NCI-H82 treated with DMSO at 0.1 percent for 48 hours (cell line): ENCODE data around the gene ABCA9.
"Not testable (repeated sequence)": the region's sequence is repeated elsewhere in the genome, so short reads cannot be mapped to it uniquely, and the experiment has no call there.

ENCODE experiments used
- DNase-seq: peaks from one replicate; lab custom pipeline; 2025; ENCODE audit not compliant: unreplicated experiment; lab: John Stamatoyannopoulos, UW

The ABCA9 gene, protein sequence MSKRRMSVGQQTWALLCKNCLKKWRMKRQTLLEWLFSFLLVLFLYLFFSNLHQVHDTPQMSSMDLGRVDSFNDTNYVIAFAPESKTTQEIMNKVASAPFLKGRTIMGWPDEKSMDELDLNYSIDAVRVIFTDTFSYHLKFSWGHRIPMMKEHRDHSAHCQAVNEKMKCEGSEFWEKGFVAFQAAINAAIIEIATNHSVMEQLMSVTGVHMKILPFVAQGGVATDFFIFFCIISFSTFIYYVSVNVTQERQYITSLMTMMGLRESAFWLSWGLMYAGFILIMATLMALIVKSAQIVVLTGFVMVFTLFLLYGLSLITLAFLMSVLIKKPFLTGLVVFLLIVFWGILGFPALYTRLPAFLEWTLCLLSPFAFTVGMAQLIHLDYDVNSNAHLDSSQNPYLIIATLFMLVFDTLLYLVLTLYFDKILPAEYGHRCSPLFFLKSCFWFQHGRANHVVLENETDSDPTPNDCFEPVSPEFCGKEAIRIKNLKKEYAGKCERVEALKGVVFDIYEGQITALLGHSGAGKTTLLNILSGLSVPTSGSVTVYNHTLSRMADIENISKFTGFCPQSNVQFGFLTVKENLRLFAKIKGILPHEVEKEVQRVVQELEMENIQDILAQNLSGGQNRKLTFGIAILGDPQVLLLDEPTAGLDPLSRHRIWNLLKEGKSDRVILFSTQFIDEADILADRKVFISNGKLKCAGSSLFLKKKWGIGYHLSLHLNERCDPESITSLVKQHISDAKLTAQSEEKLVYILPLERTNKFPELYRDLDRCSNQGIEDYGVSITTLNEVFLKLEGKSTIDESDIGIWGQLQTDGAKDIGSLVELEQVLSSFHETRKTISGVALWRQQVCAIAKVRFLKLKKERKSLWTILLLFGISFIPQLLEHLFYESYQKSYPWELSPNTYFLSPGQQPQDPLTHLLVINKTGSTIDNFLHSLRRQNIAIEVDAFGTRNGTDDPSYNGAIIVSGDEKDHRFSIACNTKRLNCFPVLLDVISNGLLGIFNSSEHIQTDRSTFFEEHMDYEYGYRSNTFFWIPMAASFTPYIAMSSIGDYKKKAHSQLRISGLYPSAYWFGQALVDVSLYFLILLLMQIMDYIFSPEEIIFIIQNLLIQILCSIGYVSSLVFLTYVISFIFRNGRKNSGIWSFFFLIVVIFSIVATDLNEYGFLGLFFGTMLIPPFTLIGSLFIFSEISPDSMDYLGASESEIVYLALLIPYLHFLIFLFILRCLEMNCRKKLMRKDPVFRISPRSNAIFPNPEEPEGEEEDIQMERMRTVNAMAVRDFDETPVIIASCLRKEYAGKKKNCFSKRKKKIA (N-terminal part only)

DNA sequence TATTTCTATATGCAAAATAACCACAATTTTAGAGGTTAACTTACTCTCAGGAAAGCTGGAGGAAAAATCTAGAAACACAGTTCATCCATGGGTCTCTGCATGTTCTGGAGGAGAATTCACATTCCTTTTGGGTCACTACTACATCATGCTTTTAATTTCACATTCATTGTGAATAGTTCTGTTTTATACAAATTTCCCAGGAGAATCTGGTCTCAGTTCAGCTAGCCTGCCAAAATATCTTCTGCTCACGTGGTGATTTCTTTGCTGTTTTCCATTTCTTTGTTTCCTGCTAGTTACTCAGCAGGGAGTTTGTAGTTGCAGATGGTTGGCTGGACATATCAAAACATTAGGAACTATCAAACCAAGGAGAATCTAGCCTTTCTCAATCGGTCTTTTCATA, at the start of gene ABCA9:
TSS of gene ABCA9 (minus strand) at position 106 of the 400 bp plus-strand sequence. CDS start 9,801 bp downstream, outside the sequence.
- DNase-seq, result no peak

DNA sequence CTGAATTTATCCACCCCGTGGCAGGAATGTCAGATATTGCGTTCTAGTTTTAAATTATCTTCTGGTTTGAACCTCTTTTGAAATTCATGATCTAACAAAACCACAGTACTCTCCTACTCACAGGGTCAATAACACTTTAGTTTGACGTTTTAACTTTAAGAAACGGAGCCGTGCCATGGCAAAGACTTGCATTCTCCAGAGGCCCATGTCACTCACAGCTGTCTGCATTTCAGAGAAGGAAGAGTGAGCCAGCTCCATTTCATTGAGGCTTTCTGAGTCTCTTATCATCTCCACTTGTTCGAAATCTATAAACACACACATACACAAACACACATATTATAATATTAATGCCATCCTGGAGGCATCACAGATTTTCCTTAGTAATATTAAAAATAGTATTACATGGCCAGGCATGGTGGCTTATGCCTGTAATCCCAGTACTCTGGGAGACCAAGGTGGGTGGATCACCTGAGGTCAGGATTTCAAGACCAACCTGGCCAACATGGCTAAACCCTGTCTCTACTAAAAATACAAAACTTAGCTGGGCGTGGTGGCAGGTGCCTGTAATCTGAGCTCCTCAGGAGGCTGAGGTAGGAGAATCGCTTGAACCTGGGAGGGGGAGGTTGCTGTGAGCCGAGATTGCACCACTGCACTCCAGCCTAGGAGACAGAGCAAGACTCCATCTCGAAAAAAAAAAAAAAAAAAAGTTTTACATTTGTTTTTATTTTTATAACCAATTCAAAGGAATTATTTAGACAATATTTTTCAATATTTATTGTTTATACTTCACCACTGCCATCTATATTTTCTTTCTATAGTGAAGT, 45.4 kb upstream of the ABCA9 start:
- no peak for DNase-seq

DNA sequence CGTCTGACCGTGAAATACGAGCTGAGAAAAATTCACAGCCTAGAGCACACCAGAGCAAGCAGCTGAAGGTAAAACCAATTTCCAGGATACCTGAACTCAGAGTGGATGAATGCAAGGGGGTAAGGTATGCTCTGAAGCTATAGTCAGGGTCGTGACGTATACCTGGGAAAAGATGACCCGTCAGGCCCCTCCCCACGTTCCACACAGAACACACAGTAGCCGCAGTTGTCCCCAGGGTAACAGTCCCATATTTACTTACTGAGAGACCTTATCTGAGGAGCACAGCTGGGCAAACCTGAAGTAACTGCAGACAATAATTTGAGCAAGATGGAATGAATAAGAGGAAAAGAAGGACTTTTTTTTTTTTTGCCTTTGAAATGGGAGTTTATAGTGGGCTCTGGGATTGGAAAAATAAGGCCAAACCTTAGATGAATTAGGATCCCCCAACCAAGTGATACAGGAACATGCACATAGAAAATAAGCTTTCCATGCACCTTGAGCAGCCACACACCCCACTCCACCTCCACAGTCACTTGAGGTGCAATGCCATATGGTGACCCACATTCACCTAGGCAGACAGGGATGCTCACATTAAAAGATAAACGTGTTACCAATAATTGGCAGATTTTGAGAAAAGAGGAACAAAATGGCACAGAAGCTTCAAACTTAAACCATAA, 43.0 kb upstream of the ABCA9 start:
- DNase-seq, result no peak

DNA sequence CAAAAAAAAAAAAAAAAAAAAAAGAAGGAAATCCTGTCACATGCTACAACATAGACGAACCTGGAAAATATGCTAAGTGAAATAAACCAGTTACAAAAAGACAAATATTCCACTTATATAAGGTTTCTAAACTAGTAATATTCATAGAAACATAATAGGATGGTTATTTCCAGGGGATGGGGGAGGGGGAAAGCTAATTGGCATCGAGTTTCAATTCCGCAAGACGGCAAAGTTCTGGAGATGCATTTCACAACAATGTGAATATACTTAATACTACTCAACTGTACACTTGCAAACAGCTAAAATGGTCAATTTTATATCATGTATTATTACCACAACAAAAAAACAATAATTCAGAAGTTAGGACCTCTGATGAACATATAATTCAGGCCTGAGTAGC, 37.9 kb upstream of the ABCA9 start:
- no peak for DNase-seq

DNA sequence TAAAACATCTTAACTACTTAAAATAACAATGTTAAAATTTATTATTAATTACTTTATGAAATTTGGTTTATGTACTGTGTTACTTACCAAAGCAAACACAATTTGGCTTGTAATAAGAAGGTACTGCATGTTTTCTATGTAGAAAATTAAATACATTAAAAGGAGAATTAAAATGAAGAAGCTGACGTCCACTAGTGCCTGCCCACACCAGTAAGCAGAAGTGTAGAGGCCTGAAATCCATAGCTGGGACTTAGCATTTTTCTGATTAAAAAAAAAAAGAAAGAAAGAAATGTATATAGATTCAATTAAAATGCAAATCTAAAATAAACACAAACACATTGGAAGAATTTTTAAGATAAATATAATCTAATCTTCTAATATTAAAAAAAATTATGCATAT, 35.8 kb upstream of the ABCA9 start:
- no peak for DNase-seq

DNA sequence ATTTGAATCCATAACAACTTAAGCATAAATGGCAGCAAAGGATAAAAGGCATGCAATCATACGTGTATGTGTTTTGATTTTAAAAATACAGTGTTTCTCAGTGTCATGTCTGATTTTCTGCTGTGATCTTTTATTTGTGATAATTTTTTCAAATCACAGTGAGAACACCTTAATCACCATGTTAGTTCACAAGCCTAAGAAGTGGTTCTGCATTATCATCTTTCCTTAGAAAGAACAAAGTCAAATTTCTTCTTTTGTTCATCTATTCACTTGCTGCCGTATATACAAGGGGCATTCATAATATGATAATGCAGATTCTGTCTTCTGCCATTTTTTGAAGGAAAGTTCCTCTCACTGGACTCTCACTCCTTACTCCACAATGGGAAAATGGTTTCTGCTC, 33.3 kb upstream of the ABCA9 start:
- no peak for DNase-seq

DNA sequence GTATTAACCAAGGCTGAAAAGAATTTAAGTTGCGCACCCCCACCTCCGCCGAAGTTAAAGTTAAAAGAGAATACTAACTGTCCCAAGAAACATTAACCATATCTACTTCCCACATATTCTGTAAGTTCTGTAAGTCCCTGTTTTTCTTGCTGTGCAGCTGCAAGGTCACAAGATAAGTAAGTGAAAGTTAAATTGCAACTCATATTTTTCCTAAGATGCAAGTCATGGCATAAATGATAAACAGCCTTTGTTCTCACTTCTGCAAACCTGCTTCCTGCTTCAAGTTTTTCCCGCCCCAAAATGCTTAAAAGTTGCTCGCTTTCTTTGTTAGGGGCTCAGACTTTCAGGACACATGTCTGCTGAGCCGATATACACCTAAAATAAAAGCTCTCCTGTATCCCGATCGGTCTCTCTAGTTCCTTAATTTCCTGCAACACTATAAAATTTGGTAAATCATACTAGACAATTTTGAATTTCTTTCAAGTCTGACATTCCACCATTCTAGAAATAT, 32.6 kb upstream of the ABCA9 start:
- no peak for DNase-seq

DNA sequence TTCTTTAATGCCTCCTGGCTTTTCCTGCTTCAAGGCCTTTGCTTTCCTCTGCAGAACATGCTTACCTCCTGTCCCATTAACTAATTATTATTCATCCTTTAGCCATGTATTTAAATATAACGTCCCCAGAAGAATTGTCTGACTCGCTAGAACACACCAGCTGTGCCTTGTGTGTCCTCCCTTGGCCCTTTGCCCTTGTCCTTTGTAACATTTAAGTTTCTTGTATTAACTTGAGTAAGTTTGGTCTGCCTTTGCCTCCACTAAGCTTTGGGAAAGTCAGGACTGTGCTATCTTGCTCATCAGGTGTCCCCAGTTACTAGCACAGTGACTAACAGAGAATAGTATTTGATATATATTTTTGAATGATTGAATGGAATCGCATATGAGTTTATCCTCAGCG, 29.6 kb upstream of the ABCA9 start:
- no peak for DNase-seq

DNA sequence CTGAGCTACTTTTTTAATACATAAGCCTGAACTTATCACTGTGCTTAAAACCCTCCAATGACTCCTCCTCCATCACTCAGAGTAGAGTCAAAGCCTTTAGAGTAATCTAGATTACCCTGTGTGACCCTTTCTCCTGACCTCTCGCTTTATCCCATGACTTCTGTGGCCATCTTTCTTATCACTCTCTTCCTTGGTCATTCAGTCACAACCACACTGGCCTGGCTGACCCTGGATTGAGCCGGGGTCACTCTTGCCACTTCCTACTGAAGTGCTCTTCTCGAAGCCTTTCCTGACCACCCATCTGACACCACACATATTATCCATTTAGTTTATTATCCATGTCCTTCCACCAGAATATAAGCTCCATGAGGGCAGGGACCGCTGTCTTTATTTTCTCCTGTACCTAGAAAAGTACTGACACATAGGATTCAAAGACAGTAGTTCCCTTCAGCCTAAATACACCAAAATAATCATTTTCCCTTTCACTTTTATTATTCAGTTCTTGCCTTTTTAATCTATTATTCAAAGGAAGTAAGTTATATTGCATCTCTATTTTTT, 28.0 kb upstream of the ABCA9 start:
- no peak for DNase-seq

DNA sequence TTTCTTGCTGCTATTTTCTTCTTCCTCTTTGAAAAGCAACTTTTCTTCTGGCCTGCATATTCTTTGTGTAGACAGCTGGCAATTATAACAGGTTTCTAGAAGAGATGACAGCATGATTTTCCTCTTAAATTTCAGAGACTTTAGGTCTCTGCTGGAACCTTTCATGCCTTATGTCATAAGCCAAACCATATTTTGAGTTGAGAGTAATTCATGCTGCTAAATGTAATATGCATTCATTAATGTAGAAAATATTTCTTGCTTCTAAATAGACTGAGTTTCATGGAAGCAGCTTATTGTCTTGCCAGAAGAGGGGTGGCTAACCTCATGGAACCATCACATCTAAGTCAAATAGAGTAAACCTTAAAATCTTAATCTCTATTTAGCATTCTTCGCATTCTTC, 25.9 kb upstream of the ABCA9 start:
- DNase-seq, result no peak

DNA sequence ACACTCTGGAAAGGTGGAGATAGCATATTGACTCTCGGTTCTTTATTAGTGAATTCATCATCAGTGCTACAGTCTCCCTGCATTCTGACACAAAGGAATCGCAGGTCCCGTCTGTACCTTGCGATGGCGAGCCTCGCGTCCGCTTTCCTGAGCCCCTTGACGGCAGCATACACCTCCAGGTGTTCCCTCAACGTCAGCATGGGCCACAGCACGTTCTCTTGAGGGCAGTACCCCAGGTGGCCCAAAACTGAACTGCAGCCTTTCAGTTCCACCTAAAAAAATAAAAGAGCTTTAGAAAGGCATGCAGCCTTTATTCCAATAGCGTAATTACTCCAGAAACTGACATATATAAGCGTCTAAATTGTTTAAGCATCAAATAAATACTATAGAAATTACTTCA, 24.2 kb upstream of the ABCA9 start:
- no peak for DNase-seq

DNA sequence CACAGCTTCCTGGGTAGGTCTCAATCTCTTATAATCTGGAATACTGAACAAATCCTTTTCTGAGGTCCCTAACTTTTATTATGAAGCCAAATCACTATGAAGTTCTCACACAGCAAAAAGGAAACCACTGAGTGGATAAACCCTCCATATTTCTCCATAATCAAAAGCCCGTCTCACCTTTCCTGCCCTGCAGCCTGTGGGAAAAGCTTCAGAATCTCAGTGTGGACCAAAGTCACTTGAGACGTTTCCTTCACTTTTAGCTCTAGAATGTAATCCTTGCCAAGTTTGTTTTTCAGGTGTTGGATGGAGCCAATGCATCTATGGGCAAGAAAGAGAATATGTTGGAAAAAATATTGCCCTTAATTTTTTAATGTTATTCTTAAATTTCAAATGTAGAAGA, 22.0 kb upstream of the ABCA9 start:
- no peak for DNase-seq

DNA sequence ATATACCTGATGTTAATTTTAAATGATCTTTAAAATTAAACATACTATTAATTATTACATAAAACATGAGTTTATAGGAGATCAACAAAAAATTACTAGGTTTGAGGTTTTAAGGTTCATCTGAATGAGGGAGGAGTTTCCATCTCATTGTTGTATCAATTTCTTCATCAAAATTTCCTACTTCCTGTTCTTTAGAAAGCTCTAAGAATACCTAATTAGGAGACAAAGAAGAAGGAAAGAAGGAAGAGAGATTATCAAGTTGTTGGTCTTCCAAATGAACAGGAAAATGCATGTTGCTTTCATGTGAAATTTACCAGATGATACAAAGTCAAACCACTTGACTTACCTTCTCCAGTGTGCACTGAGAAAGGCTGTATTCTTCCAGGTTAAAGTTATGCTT, 18.1 kb upstream of the ABCA9 start:
- DNase-seq, result no peak

DNA sequence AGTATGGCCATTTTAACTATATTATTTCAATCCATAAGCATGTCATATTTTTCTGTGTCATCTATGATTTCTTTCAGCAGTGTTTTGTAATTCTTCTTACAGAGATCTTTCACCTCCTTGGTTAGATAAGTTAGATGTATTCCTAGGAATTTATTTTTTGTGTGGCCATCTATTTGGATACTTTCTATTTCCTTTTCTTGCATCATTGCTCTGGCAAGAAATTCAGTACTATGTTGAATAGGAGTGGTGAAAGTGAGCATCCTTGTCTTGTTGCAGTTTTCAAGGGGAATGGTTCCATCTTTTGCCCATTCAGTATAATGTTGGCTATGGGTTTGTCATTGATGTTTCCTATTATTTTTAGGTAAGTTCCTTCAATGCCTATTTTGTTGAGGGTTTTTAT, 15.1 kb upstream of the ABCA9 start:
- DNase-seq, result no peak

DNA sequence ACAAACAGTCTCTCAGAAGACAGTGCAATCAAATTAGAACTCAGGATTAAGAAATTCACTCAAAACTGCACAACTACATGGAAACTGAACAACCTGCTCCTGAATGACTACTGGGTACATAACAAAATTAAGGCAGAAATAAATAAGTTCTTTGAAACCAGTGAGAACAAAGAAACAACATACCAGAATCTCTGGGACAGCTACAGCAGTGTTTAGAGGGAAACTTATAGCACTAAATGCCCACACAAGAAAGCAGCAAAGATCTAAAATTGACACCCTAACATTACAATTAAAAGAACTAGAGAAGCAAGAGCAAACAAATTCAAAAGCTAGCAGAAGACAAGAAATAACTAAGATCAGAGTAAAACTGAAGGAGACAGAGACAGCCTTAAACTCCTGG, 12.7 kb upstream of the ABCA9 start:
- DNase-seq, result not testable (repeated sequence)

DNA sequence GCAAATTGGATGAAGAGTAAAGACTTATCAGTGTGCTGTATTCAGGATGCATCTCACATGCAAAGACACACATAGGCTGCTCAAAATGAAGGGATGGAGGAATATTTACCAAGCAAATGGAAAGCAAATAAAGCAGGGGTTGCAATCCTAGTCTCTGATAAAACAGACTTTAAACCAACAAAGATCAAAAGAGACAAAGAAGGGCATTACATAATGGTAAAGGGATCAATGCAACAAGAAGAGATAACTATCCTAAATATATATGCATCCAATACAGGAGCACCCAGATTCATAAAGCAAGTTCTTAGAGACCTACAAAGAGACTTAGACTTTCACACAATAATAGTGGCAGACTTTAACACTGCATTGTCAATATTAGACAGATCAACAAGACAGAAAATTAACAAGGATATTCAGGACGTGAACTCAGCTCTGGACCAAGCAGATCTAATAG, 12.1 kb upstream of the ABCA9 start:
- not testable (repeated sequence) for DNase-seq

DNA sequence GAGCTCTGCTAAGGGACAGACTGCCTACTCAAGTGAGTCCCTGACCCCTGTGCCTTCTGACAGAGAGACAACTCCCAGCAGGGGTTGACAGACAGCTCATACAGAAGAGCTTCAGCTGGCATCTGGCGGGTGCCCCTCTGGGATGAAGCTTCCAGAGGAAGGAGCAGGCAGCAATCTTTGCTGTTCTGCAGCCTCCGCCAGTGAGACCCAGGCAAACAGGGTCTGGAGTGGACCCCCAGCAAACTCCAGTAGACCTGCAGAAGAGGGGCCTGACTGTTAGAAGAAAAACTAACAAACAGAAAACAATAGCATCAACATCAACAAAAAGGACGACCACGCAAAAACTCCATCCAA, 10.5 kb upstream of the ABCA9 start:
- DNase-seq, result not testable (repeated sequence)

DNA sequence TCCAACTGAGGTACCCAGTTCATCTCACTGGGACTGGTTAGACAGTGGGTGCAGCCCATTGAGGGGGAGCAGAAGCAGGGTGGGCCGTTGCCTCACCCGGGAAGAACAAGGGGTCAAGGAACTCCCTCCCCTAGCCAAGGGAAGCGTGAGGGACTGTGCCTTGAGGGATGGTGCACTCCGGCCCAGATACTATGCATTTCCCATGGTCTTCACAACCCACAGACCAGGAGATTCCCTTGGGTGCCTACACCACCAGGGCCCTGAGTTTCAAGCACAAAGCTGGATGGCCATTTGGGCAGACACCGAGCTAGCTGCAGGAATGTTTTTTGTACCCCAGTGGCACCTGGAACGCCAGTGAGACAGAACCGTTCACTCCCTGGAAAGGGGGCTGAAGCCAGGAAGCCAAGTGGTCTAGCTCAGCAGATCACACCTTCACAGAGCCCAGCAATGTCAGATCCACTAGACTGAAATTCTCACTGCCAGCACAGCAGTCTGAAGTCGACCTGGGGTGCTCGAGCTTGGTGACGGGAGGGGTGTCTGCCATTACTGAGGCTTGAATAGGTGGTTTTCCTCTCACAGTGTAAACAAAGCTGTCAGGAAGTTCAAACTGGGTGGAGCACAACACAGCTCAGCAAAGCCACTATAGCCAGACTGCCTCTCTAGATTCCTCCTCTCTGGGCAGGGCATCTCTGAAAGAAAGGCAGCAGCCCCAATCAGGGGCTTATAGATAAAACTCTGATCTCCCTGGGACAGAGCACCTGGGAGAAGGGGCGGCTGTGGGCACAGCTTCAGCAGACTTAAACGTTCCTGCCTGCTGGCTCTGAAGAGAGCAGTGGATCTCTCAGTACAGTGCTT, 9.9 kb upstream of the ABCA9 start:
- not testable (repeated sequence) for DNase-seq
